Measurements from ENCODE around the gene HOXA9.

HOXA9 gene

DNA sequence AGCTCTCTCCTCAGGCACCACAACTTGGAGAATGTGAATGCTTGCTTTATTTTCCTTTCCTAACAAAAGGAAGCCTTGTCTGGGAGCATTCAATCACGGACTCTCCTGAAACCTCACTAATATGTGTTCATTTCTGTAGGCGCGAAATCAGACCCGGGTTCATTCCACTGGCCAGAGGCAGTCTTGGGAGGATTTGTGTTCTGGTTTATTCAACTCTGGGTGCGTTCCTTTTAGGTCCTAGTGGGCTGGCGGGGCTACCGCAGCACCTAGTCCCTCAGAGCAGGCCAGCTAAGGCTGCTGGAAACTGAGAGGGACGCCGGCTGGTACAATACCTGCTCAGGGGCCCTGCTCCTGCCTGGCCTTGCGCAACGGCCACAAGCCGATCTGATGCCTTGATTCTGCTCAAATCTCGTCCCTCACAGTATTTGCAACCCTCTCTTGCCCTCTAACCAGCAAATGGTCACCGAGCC, 42.3 kb downstream of the HOXA9 start:
- no peak for ATAC-seq
- TF ChIP-seq SNAI2 (CRISPR knock-in tag; IDR thresholded peaks at IDR 0.05) (no peak), GLIS3 (CRISPR knock-in tag; IDR thresholded peaks at IDR 0.05) (no peak), ZNF565 (CRISPR knock-in tag; conservative IDR thresholded peaks at IDR 0.05; ENCODE audit: low read depth) (no peak), ZNF8 (CRISPR knock-in tag; IDR thresholded peaks at IDR 0.05) (no peak), ISL1 (CRISPR knock-in tag; IDR thresholded peaks at IDR 0.05) (no peak), PPARA (CRISPR knock-in tag; IDR thresholded peaks at IDR 0.05; ENCODE audit: borderline replicate concordance) (no peak), ZFP3 (CRISPR knock-in tag; IDR thresholded peaks at IDR 0.05) (no peak), TOX (CRISPR knock-in tag; IDR thresholded peaks at IDR 0.05; ENCODE audit: borderline replicate concordance) (no peak)
- TF ChIP-seq, protein P1, sequence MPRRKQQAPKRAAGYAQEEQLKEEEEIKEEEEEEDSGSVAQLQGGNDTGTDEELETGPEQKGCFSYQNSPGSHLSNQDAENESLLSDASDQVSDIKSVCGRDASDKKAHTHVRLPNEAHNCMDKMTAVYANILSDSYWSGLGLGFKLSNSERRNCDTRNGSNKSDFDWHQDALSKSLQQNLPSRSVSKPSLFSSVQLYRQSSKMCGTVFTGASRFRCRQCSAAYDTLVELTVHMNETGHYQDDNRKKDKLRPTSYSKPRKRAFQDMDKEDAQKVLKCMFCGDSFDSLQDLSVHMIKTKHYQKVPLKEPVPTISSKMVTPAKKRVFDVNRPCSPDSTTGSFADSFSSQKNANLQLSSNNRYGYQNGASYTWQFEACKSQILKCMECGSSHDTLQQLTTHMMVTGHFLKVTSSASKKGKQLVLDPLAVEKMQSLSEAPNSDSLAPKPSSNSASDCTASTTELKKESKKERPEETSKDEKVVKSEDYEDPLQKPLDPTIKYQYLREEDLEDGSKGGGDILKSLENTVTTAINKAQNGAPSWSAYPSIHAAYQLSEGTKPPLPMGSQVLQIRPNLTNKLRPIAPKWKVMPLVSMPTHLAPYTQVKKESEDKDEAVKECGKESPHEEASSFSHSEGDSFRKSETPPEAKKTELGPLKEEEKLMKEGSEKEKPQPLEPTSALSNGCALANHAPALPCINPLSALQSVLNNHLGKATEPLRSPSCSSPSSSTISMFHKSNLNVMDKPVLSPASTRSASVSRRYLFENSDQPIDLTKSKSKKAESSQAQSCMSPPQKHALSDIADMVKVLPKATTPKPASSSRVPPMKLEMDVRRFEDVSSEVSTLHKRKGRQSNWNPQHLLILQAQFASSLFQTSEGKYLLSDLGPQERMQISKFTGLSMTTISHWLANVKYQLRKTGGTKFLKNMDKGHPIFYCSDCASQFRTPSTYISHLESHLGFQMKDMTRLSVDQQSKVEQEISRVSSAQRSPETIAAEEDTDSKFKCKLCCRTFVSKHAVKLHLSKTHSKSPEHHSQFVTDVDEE (CRISPR knock-in tag; IDR thresholded peaks at IDR 0.05) = no peak
- TF ChIP-seq, protein P2, sequence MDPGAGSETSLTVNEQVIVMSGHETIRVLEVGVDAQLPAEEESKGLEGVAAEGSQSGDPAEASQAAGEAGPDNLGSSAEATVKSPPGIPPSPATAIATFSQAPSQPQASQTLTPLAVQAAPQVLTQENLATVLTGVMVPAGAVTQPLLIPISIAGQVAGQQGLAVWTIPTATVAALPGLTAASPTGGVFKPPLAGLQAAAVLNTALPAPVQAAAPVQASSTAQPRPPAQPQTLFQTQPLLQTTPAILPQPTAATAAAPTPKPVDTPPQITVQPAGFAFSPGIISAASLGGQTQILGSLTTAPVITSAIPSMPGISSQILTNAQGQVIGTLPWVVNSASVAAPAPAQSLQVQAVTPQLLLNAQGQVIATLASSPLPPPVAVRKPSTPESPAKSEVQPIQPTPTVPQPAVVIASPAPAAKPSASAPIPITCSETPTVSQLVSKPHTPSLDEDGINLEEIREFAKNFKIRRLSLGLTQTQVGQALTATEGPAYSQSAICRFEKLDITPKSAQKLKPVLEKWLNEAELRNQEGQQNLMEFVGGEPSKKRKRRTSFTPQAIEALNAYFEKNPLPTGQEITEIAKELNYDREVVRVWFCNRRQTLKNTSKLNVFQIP (CRISPR knock-in tag; IDR thresholded peaks at IDR 0.05; ENCODE audit: borderline replicate concordance, low read depth) = no peak

DNA sequence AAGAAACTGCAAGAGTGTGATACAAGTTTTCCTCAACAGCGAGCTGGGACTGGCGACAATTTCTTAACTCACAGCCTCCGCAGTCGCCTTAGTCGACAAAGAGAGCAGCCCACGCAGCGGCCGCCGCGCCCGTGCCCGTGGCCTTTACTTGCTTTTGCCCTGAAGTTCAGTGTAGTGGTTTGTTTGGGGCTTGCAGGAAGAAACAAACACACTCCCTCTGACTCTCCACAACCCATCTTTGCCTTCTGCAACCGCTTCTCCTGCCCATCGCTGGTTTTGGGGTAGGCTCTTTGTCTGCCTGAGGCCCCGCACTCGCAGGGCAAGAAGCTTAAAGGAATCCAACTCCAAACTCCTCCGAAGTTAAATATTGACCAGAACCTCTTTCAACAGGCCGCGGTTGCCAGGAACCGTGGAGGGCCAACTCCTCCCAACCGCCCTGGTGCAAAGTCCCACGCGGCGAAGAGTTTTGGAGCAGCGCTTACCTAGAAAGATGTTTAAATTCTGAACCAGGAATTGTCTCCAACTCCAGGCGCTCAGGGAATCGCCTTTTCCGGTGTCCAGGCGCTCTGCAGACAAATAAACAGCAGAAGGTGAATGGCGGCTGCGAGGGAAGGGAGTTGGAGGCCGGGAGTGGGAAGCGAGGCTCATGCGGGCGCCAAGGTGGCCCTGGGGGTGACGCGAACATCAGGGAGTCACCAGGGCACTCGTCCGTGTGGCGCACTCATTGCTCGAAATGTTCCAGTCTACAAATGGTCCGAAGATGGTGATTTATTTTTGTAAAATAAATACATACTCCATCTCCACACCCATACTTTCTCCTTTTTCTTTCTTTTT, 43.0 kb downstream of the HOXA9 start:
- ATAC-seq = no peak
- TF ChIP-seq ESRRG (CRISPR knock-in tag; IDR thresholded peaks at IDR 0.05) (no peak), RARB (CRISPR knock-in tag; IDR thresholded peaks at IDR 0.05) (no peak)

DNA sequence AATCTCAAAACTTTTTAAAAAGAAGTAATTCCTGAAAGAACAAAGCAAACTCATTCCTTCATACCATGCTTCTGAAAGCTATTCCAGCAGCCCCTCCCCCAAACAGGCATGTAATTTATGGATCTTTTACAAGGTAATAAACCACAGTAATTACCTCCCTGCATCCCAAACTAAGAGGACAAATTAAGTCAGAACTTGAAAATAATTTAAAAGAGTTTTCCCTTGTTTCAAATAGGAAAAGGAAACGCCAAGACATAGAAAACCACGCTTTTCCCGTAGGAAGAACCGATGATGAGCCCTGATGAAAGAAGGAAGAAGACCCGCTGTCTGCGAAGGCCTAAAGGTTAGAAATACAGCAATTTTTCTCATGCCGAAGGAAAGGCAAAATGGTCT, 43.7 kb downstream of the HOXA9 start:
- TF ChIP-seq BACH2 (CRISPR knock-in tag; IDR thresholded peaks at IDR 0.05; ENCODE audit: borderline replicate concordance) (no peak), ESRRG (CRISPR knock-in tag; IDR thresholded peaks at IDR 0.05) (no peak), ZC3H10 (CRISPR knock-in tag; IDR thresholded peaks at IDR 0.05) (no peak), ZFP30 (CRISPR knock-in tag; IDR thresholded peaks at IDR 0.05) (no peak), ZNF70 (CRISPR knock-in tag; IDR thresholded peaks at IDR 0.05) (no peak), SNAI2 (CRISPR knock-in tag; IDR thresholded peaks at IDR 0.05) (no peak), CSDC2 (CRISPR knock-in tag; IDR thresholded peaks at IDR 0.05) (no peak), ARNTL (CRISPR knock-in tag; IDR thresholded peaks at IDR 0.05; ENCODE audit: borderline replicate concordance, low read depth) (no peak), ZFP3 (CRISPR knock-in tag; IDR thresholded peaks at IDR 0.05) (no peak), TOX (CRISPR knock-in tag; IDR thresholded peaks at IDR 0.05; ENCODE audit: borderline replicate concordance) (no peak), RARB (CRISPR knock-in tag; IDR thresholded peaks at IDR 0.05) (no peak), OSR1 (CRISPR knock-in tag; IDR thresholded peaks at IDR 0.05) (no peak), ZNF8 (CRISPR knock-in tag; IDR thresholded peaks at IDR 0.05) (no peak), ZNF565 (CRISPR knock-in tag; conservative IDR thresholded peaks at IDR 0.05; ENCODE audit: low read depth) (no peak), PPARA (CRISPR knock-in tag; IDR thresholded peaks at IDR 0.05; ENCODE audit: borderline replicate concordance) (no peak)
- TF ChIP-seq, protein P2 (CRISPR knock-in tag; IDR thresholded peaks at IDR 0.05; ENCODE audit: borderline replicate concordance, low read depth) = no peak
- TF ChIP-seq, protein P3, sequence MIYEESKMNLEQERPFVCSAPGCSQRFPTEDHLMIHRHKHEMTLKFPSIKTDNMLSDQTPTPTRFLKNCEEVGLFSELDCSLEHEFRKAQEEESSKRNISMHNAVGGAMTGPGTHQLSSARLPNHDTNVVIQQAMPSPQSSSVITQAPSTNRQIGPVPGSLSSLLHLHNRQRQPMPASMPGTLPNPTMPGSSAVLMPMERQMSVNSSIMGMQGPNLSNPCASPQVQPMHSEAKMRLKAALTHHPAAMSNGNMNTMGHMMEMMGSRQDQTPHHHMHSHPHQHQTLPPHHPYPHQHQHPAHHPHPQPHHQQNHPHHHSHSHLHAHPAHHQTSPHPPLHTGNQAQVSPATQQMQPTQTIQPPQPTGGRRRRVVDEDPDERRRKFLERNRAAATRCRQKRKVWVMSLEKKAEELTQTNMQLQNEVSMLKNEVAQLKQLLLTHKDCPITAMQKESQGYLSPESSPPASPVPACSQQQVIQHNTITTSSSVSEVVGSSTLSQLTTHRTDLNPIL (CRISPR knock-in tag; IDR thresholded peaks at IDR 0.05; ENCODE audit: low read depth) = no peak
- TF ChIP-seq, protein P4, sequence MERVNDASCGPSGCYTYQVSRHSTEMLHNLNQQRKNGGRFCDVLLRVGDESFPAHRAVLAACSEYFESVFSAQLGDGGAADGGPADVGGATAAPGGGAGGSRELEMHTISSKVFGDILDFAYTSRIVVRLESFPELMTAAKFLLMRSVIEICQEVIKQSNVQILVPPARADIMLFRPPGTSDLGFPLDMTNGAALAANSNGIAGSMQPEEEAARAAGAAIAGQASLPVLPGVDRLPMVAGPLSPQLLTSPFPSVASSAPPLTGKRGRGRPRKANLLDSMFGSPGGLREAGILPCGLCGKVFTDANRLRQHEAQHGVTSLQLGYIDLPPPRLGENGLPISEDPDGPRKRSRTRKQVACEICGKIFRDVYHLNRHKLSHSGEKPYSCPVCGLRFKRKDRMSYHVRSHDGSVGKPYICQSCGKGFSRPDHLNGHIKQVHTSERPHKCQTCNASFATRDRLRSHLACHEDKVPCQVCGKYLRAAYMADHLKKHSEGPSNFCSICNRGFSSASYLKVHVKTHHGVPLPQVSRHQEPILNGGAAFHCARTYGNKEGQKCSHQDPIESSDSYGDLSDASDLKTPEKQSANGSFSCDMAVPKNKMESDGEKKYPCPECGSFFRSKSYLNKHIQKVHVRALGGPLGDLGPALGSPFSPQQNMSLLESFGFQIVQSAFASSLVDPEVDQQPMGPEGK (CRISPR knock-in tag; IDR thresholded peaks at IDR 0.05; ENCODE audit: borderline replicate concordance) = no peak
- TF ChIP-seq, protein P1 (CRISPR knock-in tag; IDR thresholded peaks at IDR 0.05) = no peak
- no peak for ATAC-seq
